ENCODE measurements around the gene NOTCH2.
"Not testable (repeated sequence)": the region's sequence is repeated elsewhere in the genome, so short reads cannot be mapped to it uniquely, and the experiment has no call there.

NOTCH2 gene

GRCh38 chr1:120048208-120048607 lies 21.3 kb downstream of the NOTCH2 start:
- FAIRE-seq = not testable (repeated sequence)

- FAIRE-seq = not testable (repeated sequence)
Observed at GRCh38 chr1:120041771-120042170, 27.7 kb downstream of the NOTCH2 start.

- FAIRE-seq = not testable (repeated sequence)
Observed at GRCh38 chr1:120032253-120032652, 37.2 kb downstream of the NOTCH2 start.

- not testable (repeated sequence) for FAIRE-seq
Observed at GRCh38 chr1:120023791-120024190, 45.7 kb downstream of the NOTCH2 start.

- peak; percentile 96 for FAIRE-seq
Observed at GRCh38 chr1:120014978-120015377, 54.5 kb downstream of the NOTCH2 start.

- not testable (repeated sequence) for FAIRE-seq
Observed at GRCh38 chr1:120008320-120008719, 61.1 kb downstream of the NOTCH2 start.

- FAIRE-seq = not testable (repeated sequence)
Observed at GRCh38 chr1:120007850-120008249, 61.6 kb downstream of the NOTCH2 start.

GRCh38 chr1:120001035-120001434 lies 68.4 kb downstream of the NOTCH2 start:
- FAIRE-seq = not testable (repeated sequence)

- peak; percentile 65 for FAIRE-seq
Observed at GRCh38 chr1:119996731-119997312, 72.6 kb downstream of the NOTCH2 start.

- peak; percentile 94 for FAIRE-seq
Observed at GRCh38 chr1:119995975-119996374, 73.5 kb downstream of the NOTCH2 start.

GRCh38 chr1:119988306-119989062 lies 81.0 kb downstream of the NOTCH2 start:
- no peak for FAIRE-seq

- no peak for FAIRE-seq
Observed at GRCh38 chr1:119987686-119988085, 81.8 kb downstream of the NOTCH2 start.

GRCh38 chr1:119987112-119987511 lies 82.3 kb downstream of the NOTCH2 start:
- no peak for FAIRE-seq

GRCh38 chr1:119986007-119986497 lies 83.4 kb downstream of the NOTCH2 start:
- no peak for FAIRE-seq

- no peak for FAIRE-seq
Observed at GRCh38 chr1:119984771-119985170, 84.7 kb downstream of the NOTCH2 start.

GRCh38 chr1:119981986-119982815 lies 87.3 kb downstream of the NOTCH2 start:
- FAIRE-seq = peak; percentile 80

GRCh38 chr1:119981496-119981895 lies 88.0 kb downstream of the NOTCH2 start:
- FAIRE-seq = no peak

- no peak for FAIRE-seq
Observed at GRCh38 chr1:119978018-119978505, 91.4 kb downstream of the NOTCH2 start.

- FAIRE-seq = not testable (repeated sequence)
Observed at GRCh38 chr1:119977113-119977736, 92.2 kb downstream of the NOTCH2 start.

GRCh38 chr1:119975582-119976254 lies 93.7 kb downstream of the NOTCH2 start:
- FAIRE-seq = not testable (repeated sequence)

- FAIRE-seq = no peak
Observed at GRCh38 chr1:119975006-119975405, 94.5 kb downstream of the NOTCH2 start.

GRCh38 chr1:119974013-119974412 lies 95.4 kb downstream of the NOTCH2 start:
- no peak for FAIRE-seq
